ENCODE data around the gene ELMO1. TPM values are rescaled to one million over a fixed set of nuclear protein-coding genes. Genes with fewer than 3 reads are reported as not detected.

Gene ELMO1
- total and polyA plus RNA-seq, 2 of the 13 experiments (the other 11 are each of a cell fraction or from before 2014, with no cell fraction given), result 0.11 to 0.17 TPM

DNA sequence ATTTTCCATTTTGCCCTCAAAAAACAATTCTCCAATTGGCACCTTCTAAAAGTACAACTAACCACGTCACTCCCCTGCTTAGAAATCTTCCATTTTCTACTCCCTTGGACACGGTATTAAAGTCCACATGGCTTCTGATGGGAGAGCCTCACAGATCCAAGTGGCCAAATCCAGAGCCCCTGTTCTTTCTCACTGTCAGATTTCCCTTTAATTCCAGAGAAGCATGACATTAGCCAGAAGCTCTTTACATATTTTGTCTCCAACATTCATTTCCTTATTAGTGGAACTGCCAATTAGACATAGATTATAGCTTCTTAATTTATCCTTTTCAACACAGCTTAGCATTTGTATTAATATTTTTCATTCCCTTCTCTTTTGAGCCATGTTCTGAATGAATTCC is 118.7 kb downstream of the ELMO1 start (continued):
- TF ChIP-seq, protein P1, sequence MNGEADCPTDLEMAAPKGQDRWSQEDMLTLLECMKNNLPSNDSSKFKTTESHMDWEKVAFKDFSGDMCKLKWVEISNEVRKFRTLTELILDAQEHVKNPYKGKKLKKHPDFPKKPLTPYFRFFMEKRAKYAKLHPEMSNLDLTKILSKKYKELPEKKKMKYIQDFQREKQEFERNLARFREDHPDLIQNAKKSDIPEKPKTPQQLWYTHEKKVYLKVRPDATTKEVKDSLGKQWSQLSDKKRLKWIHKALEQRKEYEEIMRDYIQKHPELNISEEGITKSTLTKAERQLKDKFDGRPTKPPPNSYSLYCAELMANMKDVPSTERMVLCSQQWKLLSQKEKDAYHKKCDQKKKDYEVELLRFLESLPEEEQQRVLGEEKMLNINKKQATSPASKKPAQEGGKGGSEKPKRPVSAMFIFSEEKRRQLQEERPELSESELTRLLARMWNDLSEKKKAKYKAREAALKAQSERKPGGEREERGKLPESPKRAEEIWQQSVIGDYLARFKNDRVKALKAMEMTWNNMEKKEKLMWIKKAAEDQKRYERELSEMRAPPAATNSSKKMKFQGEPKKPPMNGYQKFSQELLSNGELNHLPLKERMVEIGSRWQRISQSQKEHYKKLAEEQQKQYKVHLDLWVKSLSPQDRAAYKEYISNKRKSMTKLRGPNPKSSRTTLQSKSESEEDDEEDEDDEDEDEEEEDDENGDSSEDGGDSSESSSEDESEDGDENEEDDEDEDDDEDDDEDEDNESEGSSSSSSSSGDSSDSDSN (CRISPR knock-in tag; IDR thresholded peaks at IDR 0.05), result no peak
- no peak for TF ChIP-seq ZSCAN20 (CRISPR knock-in tag; IDR thresholded peaks at IDR 0.05; ENCODE audit: borderline replicate concordance)
- no peak for TF ChIP-seq ZNF816 (CRISPR knock-in tag; IDR thresholded peaks at IDR 0.05; ENCODE audit: borderline replicate concordance)
- no peak for TF ChIP-seq AFF4 (CRISPR knock-in tag; IDR thresholded peaks at IDR 0.05)

GRCh38 chr7:37327288-37327687 is 121.4 kb downstream of the ELMO1 start:
- ChIA-PET POLR2A (no interaction called here), CTCF (ENCODE audit: low intra/inter-chr PET ratio, low total read pairs) (no interaction called here)
- 26% methylated on average over 1 of the region's 1 CpG for WGBS (ENCODE audit: low lambda C conversion rate)
- intact Hi-C loops (cut with micrococcal nuclease; ENCODE audit: unreplicated experiment), result no loop called here
- no peaks in the 10 kb centered on the region for H3K36me3 ChIP-seq (replicated peaks in 1 of 2; ENCODE audit: control insufficient read depth in 1 of 2, insufficient read depth in 2 of 2, low read length in 2 of 2)
- no peaks in the 10 kb centered on the region for H3K79me2 ChIP-seq (ENCODE audit: insufficient read depth, low read length)
- no peak overlapping the region for H2AFZ ChIP-seq (ENCODE audit: low read length)
- no peak overlapping the region for H3K4me3 ChIP-seq (replicated peaks in 1 of 3; ENCODE audit: insufficient read depth in 1 of 3, low read depth in 2 of 3, low read length in 3 of 3)
- ATAC-seq (no peak), FAIRE-seq (no peak), DNase-seq (ENCODE audit: low spot score) (no peak)
- BruUV-seq (replicated peaks), result no TSS peak
- H3K27me3 ChIP-seq (ENCODE audit: control insufficient read depth in 1 of 2, insufficient read depth in 2 of 2, low read length in 2 of 2), result no peaks in the 10 kb centered on the region
- no peak for TF ChIP-seq HOXA9 (CRISPR knock-in tag; IDR thresholded peaks at IDR 0.05; ENCODE audit: borderline replicate concordance)
- no peak for TF ChIP-seq GPN1 (CRISPR knock-in tag; IDR thresholded peaks at IDR 0.05; ENCODE audit: borderline replicate concordance)
- no peak for TF ChIP-seq HOMEZ (CRISPR knock-in tag; IDR thresholded peaks at IDR 0.05; ENCODE audit: low read depth)
- no peak for TF ChIP-seq ZNF333 (CRISPR knock-in tag; IDR thresholded peaks at IDR 0.05; ENCODE audit: borderline replicate concordance)
- TF ChIP-seq ZBTB7A (CRISPR knock-in tag; IDR thresholded peaks at IDR 0.05), result no peak
- H4K20me1 ChIP-seq (ENCODE audit: insufficient read depth, low read length), result no peaks in the 10 kb centered on the region
- H3K4me1 ChIP-seq (ENCODE audit: insufficient read depth, low read length), result no peaks in the 10 kb centered on the region
- no peak overlapping the region for H3K27ac ChIP-seq (ENCODE audit: extremely low read length, insufficient read depth, low read length)
- H3K9me3 ChIP-seq (ENCODE audit: low read length), result no peaks in the 10 kb centered on the region
- H3K4me2 ChIP-seq (ENCODE audit: low read depth, low read length), result no peak overlapping the region
- H3K9ac ChIP-seq (ENCODE audit: insufficient read depth, low read depth, low read length), result no peak overlapping the region
- in situ Hi-C loops (cut with HindIII; ENCODE audit: extremely low pct_ligation_motif_present, low pct_unique_long_range_greater_than_20kb), result no loop called here

Measured in HepG2 (cell line).